GM19240 (cell line): ENCODE results near the gene RIOK2.
"Not testable (repeated sequence)": the region's sequence is repeated elsewhere in the genome, so short reads cannot be mapped to it uniquely, and the experiment has no call there.

Experiments
- DNase-seq: peaks from one replicate; pipeline ENCODE4 v3.0.0; 2011; ENCODE audit warnings: low spot score; ENCODE audit not compliant: insufficient read length

The RIOK2 gene

GRCh38 chr5:97167435-97167834, 15.6 kb downstream of the RIOK2 start:
- DNase-seq = no peak

GRCh38 chr5:97165726-97166125, 17.3 kb downstream of the RIOK2 start:
- no peak for DNase-seq

GRCh38 chr5:97164846-97165245, 18.2 kb downstream of the RIOK2 start:
- no peak for DNase-seq

GRCh38 chr5:97163790-97164285, 19.2 kb downstream of the RIOK2 start:
- no peak for DNase-seq

GRCh38 chr5:97163360-97163764, 19.7 kb downstream of the RIOK2 start:
- DNase-seq = no peak

GRCh38 chr5:97162045-97162444, 21.0 kb downstream of the RIOK2 start:
- DNase-seq = no peak

GRCh38 chr5:97157689-97158088, 25.4 kb downstream of the RIOK2 start:
- no peak for DNase-seq

- no peak for DNase-seq
Observed at GRCh38 chr5:97151370-97151769, 31.7 kb downstream of the RIOK2 start.

GRCh38 chr5:97150401-97150800, 32.6 kb downstream of the RIOK2 start:
- DNase-seq = no peak

- no peak for DNase-seq
Observed at GRCh38 chr5:97149709-97150108, 33.3 kb downstream of the RIOK2 start.

GRCh38 chr5:97148288-97148687, 34.8 kb downstream of the RIOK2 start:
- no peak for DNase-seq

GRCh38 chr5:97143704-97144103, 39.3 kb downstream of the RIOK2 start:
- no peak for DNase-seq

- no peak for DNase-seq
Observed at GRCh38 chr5:97142521-97143254, 40.4 kb downstream of the RIOK2 start, which contains the start of gene LIX1. Gene LIX1 (minus strand): TSS chr5:97142611. CDS start chr5:97142576, 35 bp downstream.

GRCh38 chr5:97141539-97141938, 41.5 kb downstream of the RIOK2 start:
- DNase-seq = no peak

- no peak for DNase-seq
Observed at GRCh38 chr5:97141031-97141430, 42.0 kb downstream of the RIOK2 start.

GRCh38 chr5:97140250-97140649, 42.8 kb downstream of the RIOK2 start:
- DNase-seq = not testable (repeated sequence)

- no peak for DNase-seq
Observed at GRCh38 chr5:97136475-97136874, 46.6 kb downstream of the RIOK2 start.

GRCh38 chr5:97135868-97136267, 47.2 kb downstream of the RIOK2 start:
- no peak for DNase-seq

GRCh38 chr5:97134634-97135033, 48.4 kb downstream of the RIOK2 start:
- no peak for DNase-seq

GRCh38 chr5:97133101-97133500, 49.9 kb downstream of the RIOK2 start:
- DNase-seq = no peak

GRCh38 chr5:97131921-97132320, 51.1 kb downstream of the RIOK2 start:
- DNase-seq = no peak

GRCh38 chr5:97131139-97131710, 51.8 kb downstream of the RIOK2 start:
- DNase-seq = no peak

- DNase-seq = no peak
Observed at GRCh38 chr5:97127727-97128126, 55.3 kb downstream of the RIOK2 start.
